Activated CD4-positive, alpha-beta T cell treated with anti-CD3 and anti-CD28 coated beads, Interleukin-2, amount 10 ng/mL, durations not matched to agents 24 days and 14 days (primary cell): ENCODE data around the gene PRKCE. TPM values are rescaled to one million over a fixed set of nuclear protein-coding genes. Genes with fewer than 3 reads are reported as not detected.

Experiments used
- DNase-seq: peaks from one replicate; pipeline ENCODE4 v3.0.0; 2022
- H3K27ac Mint-ChIP-seq: one replicate; pipeline ENCODE4 v1.8.0; 2022; ENCODE audit warnings: mild to moderate bottlenecking, mixed read lengths
- H3K27me3 Mint-ChIP-seq: one replicate; pipeline ENCODE4 v1.8.0; 2022; ENCODE audit warnings: mixed read lengths
- H3K36me3 Mint-ChIP-seq: one replicate; pipeline ENCODE4 v1.8.0; 2022; ENCODE audit warnings: low read depth, mild to moderate bottlenecking, mixed read lengths
- H3K4me1 Mint-ChIP-seq: one replicate; pipeline ENCODE4 v1.8.0; 2021; ENCODE audit warnings: mixed read lengths
- H3K4me3 Mint-ChIP-seq: one replicate; pipeline ENCODE4 v1.8.0; 2022; ENCODE audit warnings: mild to moderate bottlenecking, moderate library complexity, mixed read lengths
- H3K9me3 Mint-ChIP-seq: one replicate; pipeline ENCODE4 v1.8.0; 2021; ENCODE audit warnings: mixed read lengths
- intact Hi-C: fragments of 100-400 bp; cut with micrococcal nuclease; formaldehyde crosslinking; loops from one replicate; pipeline ENCODE4 v1.15.1; 2023
- total RNA-seq: library from RNA; stranded (reverse); gene quantifications from 2 replicates; pipeline ENCODE4 v1.2.3, GENCODE V29; 2022

The PRKCE gene
- total RNA-seq, 1 donor from 2014 or later, result 13.5 TPM

DNA sequence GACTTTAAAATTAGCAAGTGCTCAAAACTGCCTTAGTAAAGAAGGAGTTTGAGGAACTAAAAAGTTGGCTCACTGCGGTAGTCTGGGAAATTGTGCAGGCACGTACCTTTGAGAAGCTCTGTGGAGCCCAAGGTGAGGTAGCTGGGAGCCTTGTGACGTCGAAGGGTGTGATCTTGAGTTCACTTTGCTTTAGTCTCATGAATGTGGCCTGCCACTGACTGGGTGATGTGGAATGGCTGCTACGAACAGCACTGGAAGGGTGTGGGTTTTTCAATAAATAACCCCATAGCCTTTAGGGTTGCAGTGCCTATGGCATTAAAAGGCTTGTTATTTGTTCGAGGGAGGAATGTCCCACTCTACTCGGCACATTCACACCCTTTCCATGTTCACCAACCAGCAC is 312.3 kb downstream of the PRKCE start:
- no peak for DNase-seq
- Mint-ChIP-seq H3K4me1 (peaks cover 7% of the 10 kb centered on the region), H3K27ac (no peak overlapping the region), H3K27me3 (no peaks in the 10 kb centered on the region), H3K36me3 (no peaks in the 10 kb centered on the region), H3K4me3 (no peak overlapping the region), H3K9me3 (no peaks in the 10 kb centered on the region)
- intact Hi-C loops, result no loop called here

DNA sequence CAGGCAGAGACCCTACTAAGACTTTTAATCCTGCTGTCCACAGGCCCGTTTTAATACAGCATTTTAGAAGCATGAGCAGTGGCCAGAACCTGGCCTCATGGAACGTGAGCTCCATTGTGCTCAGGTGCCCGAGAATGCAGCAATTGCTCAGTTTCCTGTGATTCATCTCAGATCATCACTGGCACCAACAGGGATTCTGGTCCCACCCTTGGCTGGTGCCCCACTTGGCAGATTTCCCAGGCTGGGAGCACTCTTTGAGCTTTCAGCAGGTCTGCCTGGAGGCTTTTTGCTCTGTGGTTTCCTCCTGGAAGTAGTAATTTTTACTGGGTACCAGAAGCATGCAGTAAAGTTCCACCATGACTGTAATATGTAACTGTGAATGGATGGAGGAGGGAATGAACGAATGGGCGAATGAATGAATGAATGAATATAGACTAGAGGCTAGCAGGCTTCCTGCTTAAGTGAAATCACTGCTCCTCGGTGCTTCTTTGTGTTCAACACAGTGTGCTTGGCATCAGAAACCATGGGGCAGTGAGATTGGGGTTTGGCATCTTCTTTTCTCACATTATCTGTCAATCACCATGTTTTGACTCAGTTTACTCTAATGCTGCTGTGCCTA is 312.9 kb downstream of the PRKCE start:
- Mint-ChIP-seq H3K36me3 (no peaks in the 10 kb centered on the region), H3K27ac (no peak overlapping the region), H3K9me3 (no peaks in the 10 kb centered on the region), H3K4me3 (no peak overlapping the region), H3K4me1 (peaks cover 7% of the 10 kb centered on the region), H3K27me3 (no peaks in the 10 kb centered on the region)
- intact Hi-C loops, result no loop called here
- no peak for DNase-seq

DNA sequence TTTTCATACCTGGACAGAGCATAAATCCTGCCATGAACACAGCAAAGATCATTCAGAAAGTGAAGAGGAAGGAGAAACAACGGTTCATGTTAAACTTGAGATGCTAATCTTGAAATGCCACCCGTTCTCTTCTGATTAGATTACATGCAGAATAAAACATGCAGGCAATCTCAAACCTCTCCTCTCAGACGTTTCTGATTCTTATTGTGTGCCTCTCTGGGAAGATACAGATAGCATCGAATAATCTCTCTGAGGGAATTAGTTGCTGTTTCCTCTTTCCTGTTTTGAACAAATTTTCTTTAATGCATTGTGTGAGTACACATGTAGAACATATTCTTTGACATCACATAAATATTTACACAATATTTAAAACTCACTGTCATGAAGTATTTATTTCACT is 313.4 kb downstream of the PRKCE start:
- H3K9me3 Mint-ChIP-seq, result no peaks in the 10 kb centered on the region
- H3K27me3 Mint-ChIP-seq, result no peaks in the 10 kb centered on the region
- intact Hi-C loops, result no loop called here

DNA sequence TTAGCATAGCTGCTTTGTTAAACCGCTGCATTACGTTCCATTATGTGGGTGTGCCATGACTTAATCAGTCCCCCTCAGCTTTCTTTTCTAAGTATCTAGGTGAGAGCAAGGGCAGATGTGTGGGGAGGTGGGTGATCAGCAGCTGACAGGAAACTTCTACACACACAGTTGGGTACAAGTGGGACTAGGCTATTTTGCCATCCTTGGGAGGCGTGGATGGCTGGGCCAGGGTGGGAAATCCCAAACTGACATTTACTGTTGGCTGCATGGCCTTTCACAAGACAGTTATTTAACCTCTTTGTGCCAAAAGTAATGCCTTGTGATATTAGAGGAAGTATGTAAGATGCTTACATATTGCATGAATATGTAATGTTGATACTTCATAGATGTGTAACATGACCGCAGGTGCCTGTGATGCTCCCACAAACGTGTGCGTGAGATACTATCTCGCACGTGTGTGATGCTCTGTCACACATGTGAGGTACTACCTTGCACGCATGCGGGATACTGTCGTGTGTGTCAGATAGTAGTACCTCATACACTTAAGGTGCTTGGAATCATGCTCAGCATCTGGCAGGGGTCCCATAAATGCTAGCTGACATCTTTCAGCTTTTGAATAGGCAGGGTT is 314.5 kb downstream of the PRKCE start:
- DNase-seq, result no peak
- intact Hi-C loops, result no loop called here
- H3K27me3 Mint-ChIP-seq, result no peaks in the 10 kb centered on the region
- no peaks in the 10 kb centered on the region for H3K9me3 Mint-ChIP-seq
- peaks cover 7% of the 10 kb centered on the region for H3K4me1 Mint-ChIP-seq
- no peak overlapping the region for H3K4me3 Mint-ChIP-seq
- H3K36me3 Mint-ChIP-seq, result no peaks in the 10 kb centered on the region
- H3K27ac Mint-ChIP-seq, result no peak overlapping the region

More for the DNA sequence above, 313.4 kb downstream of the PRKCE start:
- Mint-ChIP-seq H3K4me3 (no peak overlapping the region), H3K36me3 (no peaks in the 10 kb centered on the region), H3K27ac (no peak overlapping the region), H3K4me1 (peaks cover 7% of the 10 kb centered on the region)
- no peak for DNase-seq

DNA sequence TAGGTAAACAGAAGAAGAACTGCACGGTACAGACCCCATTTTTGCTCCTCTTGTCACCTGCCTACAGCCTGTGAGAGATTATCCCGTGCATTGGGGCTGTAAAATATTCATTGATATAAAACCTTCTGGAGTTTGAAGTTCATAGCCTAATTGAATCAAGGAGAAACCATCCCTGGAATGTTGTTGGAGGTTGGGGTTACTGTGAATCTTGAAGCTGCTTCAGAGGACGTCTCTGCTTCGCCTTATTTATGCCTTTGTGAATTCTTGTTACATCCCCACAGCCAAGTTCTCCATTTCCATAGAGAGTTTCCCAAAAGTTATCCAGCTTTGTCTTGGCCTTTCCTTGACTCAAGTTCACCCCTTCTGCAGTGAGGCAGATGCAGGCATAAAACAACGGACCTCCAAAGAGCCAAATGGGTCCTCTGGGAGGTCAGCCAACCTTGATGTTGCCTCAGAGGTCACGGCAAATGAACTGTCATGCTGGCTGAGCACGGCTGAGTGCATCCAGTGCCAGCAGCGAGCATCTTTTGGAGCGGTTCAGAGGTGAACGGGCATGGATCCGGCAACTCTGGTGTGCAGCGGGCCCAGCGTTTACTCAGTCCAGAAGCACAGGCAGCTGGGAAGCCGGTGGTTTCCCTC is 317.6 kb downstream of the PRKCE start:
- Mint-ChIP-seq H3K4me3 (no peak overlapping the region), H3K4me1 (peaks cover 7% of the 10 kb centered on the region), H3K27me3 (peaks cover 3% of the 10 kb centered on the region), H3K27ac (no peak overlapping the region), H3K9me3 (no peaks in the 10 kb centered on the region), H3K36me3 (no peaks in the 10 kb centered on the region)
- intact Hi-C loops, result no loop called here
- DNase-seq, result no peak

DNA sequence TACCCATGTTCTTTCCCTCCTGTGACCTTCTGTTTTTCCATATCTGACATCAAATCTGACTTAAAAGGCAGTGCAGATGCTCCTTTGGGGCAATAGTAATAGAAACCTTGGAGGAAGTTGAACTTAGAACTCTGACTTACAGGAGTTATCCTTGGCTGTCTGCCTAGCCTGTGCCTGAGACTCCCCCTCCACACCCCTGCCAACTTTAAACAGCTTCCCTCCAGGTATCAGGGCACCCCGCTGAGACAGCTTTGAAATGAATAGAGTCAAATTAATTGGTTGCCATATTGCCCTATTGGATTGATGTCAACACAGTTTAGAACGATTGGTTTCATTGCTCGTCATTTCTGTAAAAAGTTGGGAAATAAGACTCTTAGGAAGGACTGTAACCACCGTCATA is 322.0 kb downstream of the PRKCE start:
- H3K9me3 Mint-ChIP-seq, result no peaks in the 10 kb centered on the region
- peaks cover 3% of the 10 kb centered on the region for H3K27me3 Mint-ChIP-seq
- no peak overlapping the region for H3K4me3 Mint-ChIP-seq
- no peak overlapping the region for H3K27ac Mint-ChIP-seq
- DNase-seq, result no peak
- intact Hi-C loops, result no loop called here
- no peaks in the 10 kb centered on the region for H3K36me3 Mint-ChIP-seq
- H3K4me1 Mint-ChIP-seq, result peaks cover 2% of the 10 kb centered on the region

DNA sequence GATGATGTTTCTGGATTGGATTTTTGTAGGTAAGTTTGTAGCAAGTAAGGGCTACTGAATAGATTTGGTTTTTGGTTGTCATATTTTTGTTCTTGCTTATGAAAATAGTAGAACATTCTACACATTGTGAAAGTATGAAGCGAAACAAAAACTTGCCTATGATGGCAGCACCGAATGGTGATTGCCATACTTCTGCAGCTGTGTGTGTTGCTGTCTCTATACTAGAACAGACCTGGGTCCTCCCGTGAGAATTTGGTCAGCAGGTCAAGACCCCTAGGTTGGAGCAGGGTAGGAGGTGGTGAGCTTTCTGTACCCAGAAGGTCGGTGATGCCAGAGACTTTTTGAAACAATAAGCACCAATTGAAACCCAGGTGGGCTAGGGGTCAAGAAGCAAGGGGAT is 322.6 kb downstream of the PRKCE start:
- Mint-ChIP-seq H3K4me1 (peaks cover 2% of the 10 kb centered on the region), H3K27me3 (peaks cover 3% of the 10 kb centered on the region), H3K36me3 (no peaks in the 10 kb centered on the region), H3K9me3 (no peaks in the 10 kb centered on the region), H3K27ac (no peak overlapping the region), H3K4me3 (no peak overlapping the region)
- intact Hi-C loops, result no loop called here
- no peak for DNase-seq

DNA sequence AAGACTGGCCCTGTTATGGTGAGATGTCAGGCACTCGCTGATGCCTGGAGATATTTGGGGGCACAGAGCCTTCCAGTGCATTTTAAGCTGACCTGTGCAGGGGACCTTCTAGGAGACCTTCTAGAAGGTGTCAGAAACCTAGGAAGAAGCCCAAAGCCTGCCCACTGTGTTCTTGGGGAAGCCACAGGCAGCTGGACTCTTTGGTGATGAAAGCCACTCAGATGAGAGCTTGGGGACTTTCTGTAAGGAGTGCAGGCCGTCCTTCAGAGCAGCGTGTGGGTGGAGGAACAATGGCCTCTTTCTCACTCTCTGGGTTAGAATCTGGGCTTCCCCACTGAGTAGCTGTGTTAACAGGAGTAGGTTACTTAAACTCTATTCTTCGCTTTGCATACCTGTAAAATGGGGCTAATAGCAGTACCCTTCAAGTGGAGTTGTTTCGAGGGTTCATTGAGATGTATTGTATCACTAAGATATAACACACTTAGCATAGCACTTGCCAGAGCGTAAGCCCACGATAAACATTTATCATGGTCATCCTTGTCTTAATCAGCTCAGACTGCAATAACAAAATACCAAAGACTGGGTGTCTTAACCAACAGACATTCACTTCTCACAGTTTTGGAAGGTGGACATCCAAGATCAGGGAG is 323.4 kb downstream of the PRKCE start:
- Mint-ChIP-seq H3K4me3 (no peak overlapping the region), H3K9me3 (no peaks in the 10 kb centered on the region), H3K27ac (no peak overlapping the region), H3K27me3 (peaks cover 3% of the 10 kb centered on the region), H3K4me1 (peaks cover 6% of the 10 kb centered on the region), H3K36me3 (no peaks in the 10 kb centered on the region)
- no peak for DNase-seq
- intact Hi-C loops, result no loop called here

DNA sequence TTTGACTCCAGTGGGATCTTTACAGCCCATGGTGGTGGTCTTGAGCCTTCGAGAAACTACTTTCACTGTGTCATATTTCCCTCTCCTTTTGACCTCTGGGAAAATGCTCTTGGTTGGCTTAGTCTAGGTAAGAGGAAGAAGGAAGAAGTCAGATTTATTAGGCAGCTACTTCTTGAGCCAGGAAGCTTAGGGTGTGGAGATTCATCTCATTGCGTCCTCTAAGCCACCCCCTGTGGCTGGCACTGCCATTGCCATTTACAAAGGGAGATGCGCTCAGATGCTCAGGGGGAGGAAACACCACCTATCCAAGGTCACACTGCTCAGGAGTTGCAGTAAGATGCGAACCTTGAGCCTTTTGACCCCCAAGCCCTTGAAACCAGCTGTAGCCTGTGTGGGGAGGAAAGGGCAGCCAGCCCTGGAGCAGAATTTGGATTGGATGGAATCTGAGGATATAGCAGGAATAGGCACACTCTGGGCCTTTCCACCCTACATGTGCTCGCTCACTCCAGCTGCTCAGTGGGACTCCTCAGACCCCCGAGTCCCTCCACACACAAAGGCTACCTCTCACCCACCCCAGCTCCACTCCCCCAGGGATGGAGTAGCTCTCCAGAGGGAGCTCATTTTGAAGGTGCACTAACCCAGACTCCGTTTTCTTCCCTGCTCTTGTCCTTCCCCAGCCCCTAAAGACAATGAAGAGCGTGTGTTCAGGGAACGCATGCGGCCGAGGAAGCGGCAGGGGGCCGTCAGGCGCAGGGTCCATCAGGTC is 324.5 kb downstream of the PRKCE start:
- H3K27me3 Mint-ChIP-seq, result peaks cover 3% of the 10 kb centered on the region
- no peak overlapping the region for H3K4me3 Mint-ChIP-seq
- no peaks in the 10 kb centered on the region for H3K9me3 Mint-ChIP-seq
- H3K36me3 Mint-ChIP-seq, result no peaks in the 10 kb centered on the region
- DNase-seq, result no peak
- no peak overlapping the region for H3K27ac Mint-ChIP-seq
- peaks cover 6% of the 10 kb centered on the region for H3K4me1 Mint-ChIP-seq
- intact Hi-C loops, result no loop called here

DNA sequence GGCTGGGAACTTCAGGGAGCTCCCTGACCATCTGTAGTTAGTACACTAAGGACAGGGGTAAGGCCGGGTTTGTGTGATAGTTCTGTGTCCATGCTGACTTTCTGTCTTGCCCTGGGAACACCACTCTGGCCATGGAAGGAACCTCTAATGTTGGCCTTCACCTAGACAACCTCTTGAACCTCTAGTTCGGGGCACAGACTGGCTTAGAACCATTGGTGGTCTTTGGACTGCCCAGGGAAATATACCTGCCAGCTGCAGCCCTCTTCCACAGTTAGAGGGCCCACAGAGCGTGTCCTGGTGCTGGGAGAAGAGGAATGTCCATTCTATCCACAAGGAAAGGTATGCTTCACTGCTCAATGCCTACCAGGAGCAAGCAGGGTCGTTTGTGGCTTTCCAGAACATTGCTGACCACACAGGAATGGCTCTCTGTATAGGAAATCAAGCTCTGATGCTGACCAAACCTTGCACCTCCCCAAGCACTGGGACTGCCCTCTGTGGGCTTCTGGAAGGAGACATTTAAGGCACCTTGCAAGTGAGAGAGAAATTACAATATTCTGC is 326.9 kb downstream of the PRKCE start:
- H3K36me3 Mint-ChIP-seq, result no peaks in the 10 kb centered on the region
- H3K9me3 Mint-ChIP-seq, result no peaks in the 10 kb centered on the region
- no peak overlapping the region for H3K4me3 Mint-ChIP-seq
- H3K4me1 Mint-ChIP-seq, result peaks cover 6% of the 10 kb centered on the region
- no peaks in the 10 kb centered on the region for H3K27me3 Mint-ChIP-seq
- intact Hi-C loops, result no loop called here
- no peak overlapping the region for H3K27ac Mint-ChIP-seq
- DNase-seq, result no peak

DNA sequence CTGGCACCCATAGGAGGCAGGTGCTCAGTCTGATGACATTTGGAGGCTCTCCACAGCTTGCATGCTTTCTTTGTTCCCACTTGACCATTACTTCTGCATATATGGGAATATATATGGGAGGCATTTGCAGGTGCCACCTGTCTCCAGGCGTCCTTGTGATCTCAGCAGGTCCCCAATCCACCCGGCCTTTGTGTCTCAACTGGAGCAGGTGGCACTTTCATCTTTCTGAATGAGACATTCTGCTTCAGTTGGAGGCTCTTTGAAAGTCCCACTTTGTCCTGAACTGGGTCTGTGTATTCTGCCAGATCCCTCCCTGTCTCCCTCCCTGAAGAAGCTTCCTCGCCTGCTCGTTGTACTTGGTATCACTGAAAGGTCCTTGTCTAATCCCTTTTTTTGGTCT is 327.6 kb downstream of the PRKCE start:
- H3K27ac Mint-ChIP-seq, result no peak overlapping the region
- no peaks in the 10 kb centered on the region for H3K27me3 Mint-ChIP-seq
- H3K9me3 Mint-ChIP-seq, result no peaks in the 10 kb centered on the region
- H3K4me1 Mint-ChIP-seq, result peaks cover 6% of the 10 kb centered on the region
- H3K36me3 Mint-ChIP-seq, result no peaks in the 10 kb centered on the region
- no peak overlapping the region for H3K4me3 Mint-ChIP-seq
- intact Hi-C loops, result no loop called here
- DNase-seq, result no peak

DNA sequence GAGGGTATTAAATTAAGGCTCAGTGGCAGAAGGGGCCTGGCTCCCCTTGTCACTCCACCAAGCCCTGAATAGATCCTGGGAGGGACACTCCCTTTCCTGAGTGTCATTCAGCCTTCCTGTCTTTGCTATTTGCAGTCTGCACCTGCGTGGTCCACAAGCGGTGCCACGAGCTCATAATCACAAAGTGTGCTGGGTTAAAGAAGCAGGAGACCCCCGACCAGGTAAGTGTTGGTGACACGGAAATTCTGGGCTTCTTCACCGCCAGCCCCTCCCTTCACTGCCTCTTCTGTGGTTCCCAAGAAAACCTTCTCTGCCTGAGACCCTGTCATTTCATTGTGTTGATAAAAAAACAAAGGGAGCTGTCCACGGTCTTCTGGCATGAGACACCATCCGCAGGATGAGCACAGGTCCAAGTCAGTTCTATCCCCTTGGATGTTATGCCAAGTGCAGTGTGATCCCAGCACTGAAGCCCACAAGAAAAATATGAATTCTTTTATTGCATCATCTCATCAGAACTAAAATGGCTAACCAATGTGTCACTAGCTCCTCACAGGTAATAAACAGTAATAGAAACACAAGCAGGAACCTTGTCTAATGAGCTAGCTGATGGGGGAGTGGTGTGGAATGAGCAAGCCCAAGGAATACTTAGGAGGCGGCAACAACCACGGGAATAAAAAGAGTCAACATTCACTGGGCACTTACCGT is 328.8 kb downstream of the PRKCE start:
- intact Hi-C loops, result no loop called here
- Mint-ChIP-seq H3K4me3 (no peak overlapping the region), H3K9me3 (no peaks in the 10 kb centered on the region), H3K27me3 (no peaks in the 10 kb centered on the region), H3K27ac (no peak overlapping the region), H3K36me3 (no peaks in the 10 kb centered on the region), H3K4me1 (peaks cover 4% of the 10 kb centered on the region)
- no peak for DNase-seq

DNA sequence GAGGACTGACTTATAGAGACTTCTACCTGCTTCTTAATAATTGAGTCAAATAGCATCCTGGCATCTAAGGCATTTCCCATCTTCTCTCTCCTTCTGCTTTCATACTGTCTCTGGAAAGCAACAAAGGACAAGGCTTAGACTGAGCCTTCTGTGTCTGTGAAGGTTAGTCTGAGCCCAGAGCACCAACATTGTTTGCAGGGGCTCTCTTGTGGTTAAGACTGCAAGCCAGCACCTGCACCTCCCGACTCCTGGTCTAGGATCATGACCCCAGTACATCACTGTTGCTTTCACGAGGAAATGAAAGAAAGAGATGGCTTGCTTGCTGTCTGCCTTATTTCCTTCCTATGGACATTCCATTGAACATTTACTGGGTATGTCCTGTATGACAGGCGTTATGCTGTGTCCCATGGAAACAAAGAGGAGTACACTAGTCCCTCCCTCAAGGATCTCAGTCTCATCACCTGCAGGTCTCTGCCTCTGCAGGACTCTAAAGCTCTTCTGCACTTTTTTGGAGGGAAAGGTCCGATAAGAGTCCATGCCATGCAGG is 330.0 kb downstream of the PRKCE start:
- no peak for DNase-seq
- no peaks in the 10 kb centered on the region for H3K36me3 Mint-ChIP-seq
- intact Hi-C loops, result no loop called here
- no peaks in the 10 kb centered on the region for H3K9me3 Mint-ChIP-seq
- H3K4me3 Mint-ChIP-seq, result no peak overlapping the region
- H3K4me1 Mint-ChIP-seq, result peaks cover 4% of the 10 kb centered on the region
- H3K27ac Mint-ChIP-seq, result no peak overlapping the region
- no peaks in the 10 kb centered on the region for H3K27me3 Mint-ChIP-seq
